Pancreas (tissue), 10 donors: Measurements from ENCODE around the gene GSTT4. TPM values are rescaled to one million over a fixed set of nuclear protein-coding genes. Genes with fewer than 3 reads are reported as not detected.
A peak's percentile ranks its signal among the peaks of the same experiment; 100 is the strongest.

Experiments
- ATAC-seq, 4 donors: fragments of 200-7000 bp; cut with Tn5 transposase; one replicate each; pipeline versions ENCODE4 v1.8.0 to v1.9.1; 2020; ENCODE audit warnings: mild to moderate bottlenecking in 4 of 4, moderate library complexity in 4 of 4
- DNase-seq, 6 donors: peaks; one replicate each; pipeline ENCODE4 v3.0.0-alpha.2; 2020
- FAIRE-seq: peaks from 2 replicates; lab custom pipeline; 2012; peaks lifted over from hg19 to GRCh38; lab: Jason Lieb, UNC
- H3K27ac ChIP-seq, 4 donors: fragments of 200-600 bp; sonication (generic); 1 replicate in 3 of 4; 2 replicates in 1 of 4; pipeline versions ENCODE4 v1.5.0 to v1.8.0; 2020
- H3K27me3 ChIP-seq, 4 donors: fragments of 200-600 bp; one replicate each; pipeline ENCODE4 v1.8.0; 2021
- H3K36me3 ChIP-seq, 3 donors: fragments of 200-600 bp; sonication (generic) in 1 of 3; one replicate each; pipeline versions ENCODE4 v1.5.0 to v1.8.0; 2020 to 2021
- H3K4me1 ChIP-seq, 3 donors: fragments of 200-600 bp; one replicate each; pipeline ENCODE4 v1.8.0; 2021
- H3K4me3 ChIP-seq, 4 donors: fragments of 200-600 bp; sonication (generic) in 2 of 4; one replicate each; pipeline versions ENCODE4 v1.5.0 to v1.8.0; 2020 to 2021
- H3K9me3 ChIP-seq, 4 donors: fragments of 200-600 bp; one replicate each; pipeline ENCODE4 v1.8.0; 2021
- WGBS, 2 donors: extraction: QIAGEN DNeasy Blood & Tissue Kit; methylation state at CpG; one replicate each; pipeline ENCODE4 v1.1.7; 2013; 5-methylcytosine and 5-hydroxymethylcytosine counted together
- intact Hi-C, 3 donors: fragments of 100-400 bp; cut with DNase I; formaldehyde crosslinking; loops; one replicate each; pipeline versions ENCODE4 v1.11.1 to v1.14.2; 2022
- polyA plus RNA-seq, 2 donors: library from polyadenylated mRNA; stranded (reverse); fragments of 200-250 nt; gene quantifications; one replicate each; pipeline ENCODE4 v1.2.3, GENCODE V29; 2013
- total RNA-seq, 6 donors: library from RNA; stranded (reverse); fragmentation: NEBNext Ultra II Directional in 4 of 6; extraction: Animal tissue kit (Norgen Biotek cat#: 25700) in 4 of 6; gene quantifications; one replicate each; pipeline versions ENCODE4 v1.2.1 to v1.2.4, GENCODE V29; 2021 to 2023
- TF ChIP-seq, protein P1 (sequence below), 4 donors: fragments of 200-600 bp; sonication (generic) in 3 of 4; IDR thresholded peaks; one replicate each; pipeline versions ENCODE4 v1.5.0 to v1.8.0; 2021; ENCODE audit warnings: antibody characterized with exemption in 4 of 4
- donor health status: healthy with polysubstance abuse.
- donor health status: DM: no; HTN: no; CAD: no; lungs with moderate emphysema.
- donor health status: DM: no; HTN: no; CAD: no.
- donor health status: control.
- donor health status: control.
- donor health status: Bipolar disorder and iron deficiency.
- donor health status: DM: yes; HTN: yes; CAD: no.
- donor health status: DM: no; HTN: no; CAD: no.
- donor health status: DM: no; HTN: no; CAD: no.
- donor health status: DM: yes; HTN: yes; CAD: no.

Gene GSTT4
- total RNA-seq (not detected), polyA plus RNA-seq (not detected)

DNA sequence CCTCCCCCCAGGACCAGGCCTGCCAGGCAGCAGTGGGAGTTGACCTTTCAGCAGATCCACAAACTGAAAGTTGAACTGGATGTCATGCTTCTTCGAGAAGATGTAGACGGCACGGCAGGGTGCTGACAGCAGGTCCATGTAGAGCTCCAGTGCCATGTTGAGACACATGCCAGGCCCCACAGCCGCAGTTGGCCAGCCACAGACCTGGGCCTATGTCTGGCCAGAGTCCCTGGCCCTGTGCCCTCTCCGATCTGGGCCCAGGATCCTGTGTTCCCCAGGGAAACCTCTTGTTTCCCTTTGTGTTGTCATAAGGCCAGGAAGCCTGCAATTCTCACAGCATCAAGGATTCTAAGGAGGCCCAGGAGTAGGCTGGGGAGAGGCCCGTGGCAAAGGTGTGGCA, at the start of gene GSTT4:
GSTT4 (minus strand) TSS at position 253 of the 400 bp plus-strand sequence; CDS start at position 156, 97 bp downstream.
- 71 to 76% methylated on average over 6 of the region's 6 CpGs for WGBS, 2 donors
- intact Hi-C loops: loop anchor here in 1 of 3 donors (10.0 kb wide), 1 partner anchor 170 kb away; no protein-coding TSS in a partner anchor
- H3K9me3 ChIP-seq: no peaks in the 10 kb centered on the region
- ATAC-seq (peak in 3 of 4 donors; percentile 17 to 52 (median 26)), FAIRE-seq (no peak), DNase-seq (peak in 1 of 6 donors; percentile 70)
- H3K36me3 ChIP-seq: no peaks in the 10 kb centered on the region
- TF ChIP-seq, protein P1, sequence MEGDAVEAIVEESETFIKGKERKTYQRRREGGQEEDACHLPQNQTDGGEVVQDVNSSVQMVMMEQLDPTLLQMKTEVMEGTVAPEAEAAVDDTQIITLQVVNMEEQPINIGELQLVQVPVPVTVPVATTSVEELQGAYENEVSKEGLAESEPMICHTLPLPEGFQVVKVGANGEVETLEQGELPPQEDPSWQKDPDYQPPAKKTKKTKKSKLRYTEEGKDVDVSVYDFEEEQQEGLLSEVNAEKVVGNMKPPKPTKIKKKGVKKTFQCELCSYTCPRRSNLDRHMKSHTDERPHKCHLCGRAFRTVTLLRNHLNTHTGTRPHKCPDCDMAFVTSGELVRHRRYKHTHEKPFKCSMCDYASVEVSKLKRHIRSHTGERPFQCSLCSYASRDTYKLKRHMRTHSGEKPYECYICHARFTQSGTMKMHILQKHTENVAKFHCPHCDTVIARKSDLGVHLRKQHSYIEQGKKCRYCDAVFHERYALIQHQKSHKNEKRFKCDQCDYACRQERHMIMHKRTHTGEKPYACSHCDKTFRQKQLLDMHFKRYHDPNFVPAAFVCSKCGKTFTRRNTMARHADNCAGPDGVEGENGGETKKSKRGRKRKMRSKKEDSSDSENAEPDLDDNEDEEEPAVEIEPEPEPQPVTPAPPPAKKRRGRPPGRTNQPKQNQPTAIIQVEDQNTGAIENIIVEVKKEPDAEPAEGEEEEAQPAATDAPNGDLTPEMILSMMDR (IDR thresholded peaks at IDR 0.05): no peak
- H3K27ac ChIP-seq: no peak within 1 kb of the TSS
- H3K4me3 ChIP-seq: no peak within 1 kb of the TSS
- no peaks in the 10 kb centered on the region for H3K27me3 ChIP-seq
- H3K4me1 ChIP-seq: no peaks in the 10 kb centered on the region

DNA sequence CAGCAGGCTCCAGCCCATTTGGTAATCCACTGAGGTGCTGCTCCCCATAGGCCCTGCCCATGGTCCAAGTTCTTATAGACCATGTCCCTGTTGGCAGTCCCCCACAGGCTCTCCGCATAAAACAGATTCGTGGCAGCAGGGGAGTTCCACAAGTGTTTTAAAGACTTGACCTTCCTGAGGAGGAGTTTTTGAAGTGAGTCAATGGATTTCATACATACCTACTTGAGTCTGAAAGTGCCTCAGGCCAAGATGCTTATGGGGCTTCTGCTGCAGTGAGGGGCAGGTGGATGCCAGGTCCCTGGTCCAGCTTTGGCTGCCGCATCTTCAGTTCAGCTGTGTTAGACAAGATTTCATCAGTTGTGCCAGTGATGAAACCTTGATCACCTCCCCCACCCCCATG, 49.1 kb upstream of the GSTT4 start:
- Histone ChIP-seq H3K27ac (no peak overlapping the region), H3K27me3 (no peaks in the 10 kb centered on the region), H3K36me3 (peaks cover 0 to 66% (median 26%) of the 10 kb centered on the region in 3 donors), H3K4me3 (no peak overlapping the region), H3K4me1 (no peaks in the 10 kb centered on the region), H3K9me3 (no peaks in the 10 kb centered on the region)
- WGBS, 2 donors: 93 to 96% methylated on average over 3 of the region's 3 CpGs
- ATAC-seq: no peak
- FAIRE-seq: no peak
- TF ChIP-seq, protein P1 (IDR thresholded peaks at IDR 0.05): no peak
- intact Hi-C loops: no loop called here
- DNase-seq: no peak

DNA sequence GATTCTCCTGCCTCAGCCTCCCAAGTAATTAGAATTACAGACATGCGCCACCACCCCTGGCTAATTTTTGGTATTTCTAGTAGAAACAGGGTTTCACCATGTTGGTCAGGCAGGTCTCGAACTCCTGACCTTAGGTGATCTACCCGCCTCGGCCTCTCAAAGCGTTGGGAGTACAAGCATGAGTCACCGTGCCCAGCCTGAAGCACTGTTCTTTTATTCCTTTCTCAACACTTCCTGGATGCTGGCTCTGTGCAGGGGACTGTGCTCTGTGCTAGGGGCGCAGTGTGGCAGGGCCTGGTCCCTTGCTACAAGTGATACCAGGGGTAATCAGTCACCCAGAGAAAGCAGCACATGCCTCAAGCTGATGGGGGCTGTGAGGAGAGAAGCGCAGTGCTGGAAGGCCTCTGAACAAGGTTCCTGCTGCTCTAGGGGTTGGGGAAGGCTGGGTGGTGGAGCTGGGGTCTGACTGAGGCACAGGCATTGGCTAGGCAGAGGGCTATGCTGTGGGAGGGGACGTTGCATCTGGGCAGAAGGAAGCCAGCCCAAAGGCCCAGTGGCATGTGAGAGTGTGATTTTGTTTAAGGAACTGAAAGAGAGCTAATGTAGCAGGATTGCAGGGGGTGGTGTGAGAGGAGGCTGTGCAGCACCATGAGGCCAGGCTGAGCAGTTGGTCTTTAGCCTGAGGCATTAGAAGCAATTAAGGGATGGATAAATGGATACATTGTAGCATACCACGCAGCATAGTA, 48.4 kb upstream of the GSTT4 start:
- DNase-seq (no peak), FAIRE-seq (no peak), ATAC-seq (no peak)
- TF ChIP-seq, protein P1 (IDR thresholded peaks at IDR 0.05): no peak
- Histone ChIP-seq H3K4me1 (no peaks in the 10 kb centered on the region), H3K9me3 (no peaks in the 10 kb centered on the region), H3K36me3 (peaks cover 0 to 63% (median 30%) of the 10 kb centered on the region in 3 donors), H3K4me3 (no peak overlapping the region), H3K27me3 (no peaks in the 10 kb centered on the region), H3K27ac (no peak overlapping the region)
- intact Hi-C loops: no loop called here
- 87 to 91% methylated on average over 10 of the region's 10 CpGs for WGBS, 2 donors

DNA sequence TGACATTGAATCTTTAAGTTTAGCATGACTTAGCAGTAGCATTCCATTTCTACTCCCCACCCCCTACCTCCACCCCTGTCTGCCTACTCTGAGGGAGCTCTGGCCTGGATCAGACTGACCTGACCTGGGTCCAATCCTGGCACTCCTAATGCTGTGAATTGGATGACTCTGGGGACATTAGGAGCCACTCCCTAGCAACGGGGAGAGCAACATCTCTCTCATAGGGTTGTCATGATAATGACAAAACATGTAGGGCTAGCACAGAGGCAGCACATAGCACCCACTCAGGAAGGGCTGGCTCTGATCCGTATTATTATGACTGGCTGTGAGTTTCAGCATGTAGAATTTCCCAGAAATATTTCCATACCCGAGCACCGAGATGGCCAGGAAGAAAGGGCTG, 46.3 kb upstream of the GSTT4 start:
- peaks cover 0 to 50% (median 22%) of the 10 kb centered on the region in 3 donors for H3K36me3 ChIP-seq
- no peak overlapping the region for H3K27ac ChIP-seq
- 83 to 96% methylated on average over 4 of the region's 4 CpGs for WGBS, 2 donors
- DNase-seq (no peak), ATAC-seq (peak in 1 of 4 donors; percentile 17), FAIRE-seq (no peak)
- H3K4me1 ChIP-seq: no peaks in the 10 kb centered on the region
- H3K4me3 ChIP-seq: no peak overlapping the region
- H3K9me3 ChIP-seq: no peaks in the 10 kb centered on the region
- TF ChIP-seq, protein P1 (IDR thresholded peaks at IDR 0.05): no peak
- intact Hi-C loops: no loop called here
- H3K27me3 ChIP-seq: no peaks in the 10 kb centered on the region

DNA sequence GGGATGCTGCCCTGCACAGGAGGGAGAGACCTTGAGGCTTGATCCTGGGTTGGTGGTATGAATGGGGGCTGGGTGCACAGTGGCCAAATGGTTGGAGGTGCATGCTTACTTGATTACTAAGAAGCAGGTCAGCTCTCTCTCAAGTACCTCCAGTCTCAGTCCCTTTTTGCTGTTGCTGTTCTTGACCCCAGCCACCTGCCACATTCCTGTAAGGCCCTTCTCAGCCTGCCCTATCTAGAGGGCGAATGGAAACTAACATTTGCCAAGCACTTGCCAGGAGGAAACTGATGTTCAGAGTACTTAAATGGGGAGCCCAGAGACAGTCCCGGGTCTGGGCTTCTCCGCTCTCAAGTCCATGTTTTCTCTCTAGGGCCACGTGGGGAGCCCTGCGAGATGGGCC, 45.8 kb upstream of the GSTT4 start:
- H3K27ac ChIP-seq: no peak overlapping the region
- FAIRE-seq: no peak
- intact Hi-C loops: no loop called here
- DNase-seq: no peak
- WGBS, 2 donors: 87 to 96% methylated on average over 5 of the region's 5 CpGs
- no peaks in the 10 kb centered on the region for H3K4me1 ChIP-seq
- no peaks in the 10 kb centered on the region for H3K27me3 ChIP-seq
- H3K4me3 ChIP-seq: no peak overlapping the region
- peaks cover 0 to 45% (median 18%) of the 10 kb centered on the region in 3 donors for H3K36me3 ChIP-seq
- ATAC-seq: no peak
- TF ChIP-seq, protein P1 (IDR thresholded peaks at IDR 0.05): no peak
- H3K9me3 ChIP-seq: no peaks in the 10 kb centered on the region
